ENCODE data around the gene HIBCH. TPM values are rescaled to one million over a fixed set of nuclear protein-coding genes. Genes with fewer than 3 reads are reported as not detected.
A peak's percentile ranks its signal among the peaks of the same experiment; 100 is the strongest.

The HIBCH gene
- total RNA-seq, 1 experiment from 2014 or later = 24.7 TPM

GRCh38 chr2:190182071-190182524 lies 137.5 kb downstream of the HIBCH start:
- no peak overlapping the region for H3K9ac ChIP-seq (ENCODE audit: low read length)
- H3K4me3 ChIP-seq (replicated peaks in 1 of 2; ENCODE audit: low read depth in 1 of 2, low read length in 2 of 2) = no peak overlapping the region
- peaks cover 4 to 16% of the 10 kb centered on the region in 2 experiments; a peak in 3 of 4 replicates for H3K4me1 ChIP-seq (ENCODE audit: control insufficient read depth in 1 of 2, insufficient read depth in 2 of 2, low read length in 2 of 2)
- H4K20me1 ChIP-seq (ENCODE audit: insufficient read depth) = no peaks in the 10 kb centered on the region
- BruUV-seq (replicated peaks) = no TSS peak
- no peaks in the 10 kb centered on the region for H3K36me3 ChIP-seq (ENCODE audit: control insufficient read depth in 1 of 2, insufficient read depth in 2 of 2, low read length in 2 of 2)
- intact Hi-C loops (cut with micrococcal nuclease) = no loop called here
- H3K27ac ChIP-seq (ENCODE audit: low read depth, low read length) = no peak overlapping the region
- ATAC-seq (no peak), DNase-seq (ENCODE audit: low read depth, low spot score) (no peak)
- no peaks in the 10 kb centered on the region for H3K79me2 ChIP-seq (ENCODE audit: insufficient read depth, low read length)
- H3K27me3 ChIP-seq (ENCODE audit: insufficient read depth, low read length) = no peaks in the 10 kb centered on the region
- H3K9me2 ChIP-seq (ENCODE audit: insufficient read depth) = no peaks in the 10 kb centered on the region
- ChIA-PET POLR2A (no interaction called here), CTCF (no interaction called here), RAD21 (ENCODE audit: low non-redundant PET in 1 of 2, low total read pairs in 2 of 2, uncharacterized antibody in 2 of 2, unreplicated experiment in 2 of 2) (no interaction called here)
- TF ChIP-seq RAD21 (IDR thresholded peaks at IDR 0.05; ENCODE audit: low read depth) (no peak), POLR2AphosphoS5 (IDR thresholded peaks at IDR 0.05; ENCODE audit: low read depth, low read length) (no peak)
- no peaks in the 10 kb centered on the region for H3K9me3 ChIP-seq (ENCODE audit: control insufficient read depth in 1 of 2, insufficient read depth in 1 of 2, low read depth in 1 of 2, low read length in 2 of 2)
- H3K4me2 ChIP-seq (ENCODE audit: low read length) = no peak overlapping the region
- H2AFZ ChIP-seq (ENCODE audit: low read depth, low read length, poor library complexity, severe bottlenecking) = no peak overlapping the region

DNA sequence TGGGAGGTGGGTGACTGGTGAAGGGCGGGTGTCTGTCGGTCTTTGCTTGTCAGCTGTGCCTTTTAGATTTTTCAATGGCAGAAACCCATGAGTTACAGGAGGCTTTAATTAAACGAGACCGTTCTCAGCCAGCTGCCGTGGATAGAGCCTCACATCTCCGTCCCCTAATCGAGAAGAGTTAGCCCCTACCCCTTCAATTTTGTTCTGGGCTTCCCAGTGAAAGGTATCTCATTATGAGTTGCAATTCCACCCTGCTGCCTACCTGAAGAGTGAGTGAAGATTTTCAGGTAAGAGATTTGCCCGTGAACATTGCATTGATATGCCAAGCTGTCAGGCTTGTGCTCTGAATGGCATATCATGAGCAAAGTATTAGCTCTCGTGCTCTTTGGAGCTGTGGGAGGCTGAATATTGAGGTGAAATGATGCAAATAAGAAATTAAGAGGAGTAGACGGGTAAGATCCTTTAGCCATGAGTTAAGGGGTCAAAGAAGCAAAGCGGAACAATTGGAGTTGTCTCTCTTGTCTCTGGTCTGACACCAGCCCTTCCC lies 138.4 kb downstream of the HIBCH start:
- no peaks in the 10 kb centered on the region for H4K20me1 ChIP-seq (ENCODE audit: insufficient read depth)
- H3K79me2 ChIP-seq (ENCODE audit: insufficient read depth, low read length) = no peaks in the 10 kb centered on the region
- H3K4me2 ChIP-seq (ENCODE audit: low read length) = peak overlapping the region; percentile 92
- POLR2A ChIA-PET = no interaction called here
- no peaks in the 10 kb centered on the region for H3K36me3 ChIP-seq (ENCODE audit: control insufficient read depth in 1 of 2, insufficient read depth in 2 of 2, low read length in 2 of 2)
- no peaks in the 10 kb centered on the region for H3K9me2 ChIP-seq (ENCODE audit: insufficient read depth)
- H3K27me3 ChIP-seq (ENCODE audit: insufficient read depth, low read length) = no peaks in the 10 kb centered on the region
- BruUV-seq (replicated peaks) = TSS peak; percentile 56
- peak overlapping the region; percentile 43 to 65 for H3K4me3 ChIP-seq (replicated peaks in 1 of 2; ENCODE audit: low read depth in 1 of 2, low read length in 2 of 2)
- ATAC-seq = no peak
- H3K9ac ChIP-seq (ENCODE audit: low read length) = peak overlapping the region; percentile 59
- RAD21 ChIA-PET (ENCODE audit: low non-redundant PET in 1 of 2, low total read pairs in 2 of 2, uncharacterized antibody in 2 of 2, unreplicated experiment in 2 of 2) = no interaction called here
- no peak overlapping the region; the same call in 1 of the 2 replicates for H3K27ac ChIP-seq (ENCODE audit: low read depth, low read length)
- no peaks in the 10 kb centered on the region for H3K9me3 ChIP-seq (ENCODE audit: control insufficient read depth in 1 of 2, insufficient read depth in 1 of 2, low read depth in 1 of 2, low read length in 2 of 2)
- H3K4me1 ChIP-seq (ENCODE audit: control insufficient read depth in 1 of 2, insufficient read depth in 2 of 2, low read length in 2 of 2) = peaks cover 4 to 16% of the 10 kb centered on the region in 2 experiments; a peak in 3 of 4 replicates
- intact Hi-C loops (cut with micrococcal nuclease) = loop anchor here (2.0 kb wide), 1 partner anchor 92 kb away; no protein-coding TSS in a partner anchor
- no peak overlapping the region for H2AFZ ChIP-seq (ENCODE audit: low read depth, low read length, poor library complexity, severe bottlenecking)
- CTCF ChIA-PET = interaction anchor here (1.4 kb wide), 1 partner anchor 96 kb away, joined by 6 read pairs; no protein-coding TSS in a partner anchor
- no peak for DNase-seq (ENCODE audit: low read depth, low spot score)
- no peak for TF ChIP-seq POLR2A (IDR thresholded peaks at IDR 0.05; ENCODE audit: borderline replicate concordance, extremely low read depth, insufficient read depth, insufficient read length)
- no peak for TF ChIP-seq REST (IDR thresholded peaks at IDR 0.05; ENCODE audit: low read depth)
- no peak for TF ChIP-seq ZNF274 (IDR thresholded peaks at IDR 0.05; ENCODE audit: low read depth, low read length)
- TF ChIP-seq CEBPB (IDR thresholded peaks at IDR 0.05; ENCODE audit: low read depth) = no peak
- TF ChIP-seq CBX3 (IDR thresholded peaks at IDR 0.05; ENCODE audit: low read depth) = no peak
- TF ChIP-seq SRF (IDR thresholded peaks at IDR 0.05; ENCODE audit: low read depth) = no peak
- no peak for TF ChIP-seq TCF7L2 (IDR thresholded peaks at IDR 0.05; ENCODE audit: borderline replicate concordance, extremely low read depth, insufficient read depth, insufficient read length)
- TF ChIP-seq JUND (IDR thresholded peaks at IDR 0.05) = no peak
- no peak for TF ChIP-seq RAD21 (IDR thresholded peaks at IDR 0.05; ENCODE audit: low read depth)
- TF ChIP-seq, protein P1, sequence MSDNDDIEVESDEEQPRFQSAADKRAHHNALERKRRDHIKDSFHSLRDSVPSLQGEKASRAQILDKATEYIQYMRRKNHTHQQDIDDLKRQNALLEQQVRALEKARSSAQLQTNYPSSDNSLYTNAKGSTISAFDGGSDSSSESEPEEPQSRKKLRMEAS (IDR thresholded peaks at IDR 0.05) = no peak
- no peak for TF ChIP-seq SIN3A (IDR thresholded peaks at IDR 0.05; ENCODE audit: low read depth)
- TF ChIP-seq ELF1 (IDR thresholded peaks at IDR 0.05; ENCODE audit: borderline replicate concordance, low read depth) = no peak
- no peak for TF ChIP-seq EGR1 (IDR thresholded peaks at IDR 0.05; ENCODE audit: low read depth)
- TF ChIP-seq EZH2phosphoT487 (IDR thresholded peaks at IDR 0.05; ENCODE audit: borderline replicate concordance) = no peak
- no peak for TF ChIP-seq YY1 (IDR thresholded peaks at IDR 0.05; ENCODE audit: extremely low read depth, insufficient replicate concordance, low read depth, low read length)
- no peak for TF ChIP-seq SP1 (IDR thresholded peaks at IDR 0.05; ENCODE audit: low read depth)
- no peak for TF ChIP-seq ZFX (IDR thresholded peaks at IDR 0.05)

Measured in HCT116 (cell line).